IPS DF 6.9 (cell line): ENCODE data around the gene PPP2R2D.

Experiments
- DNase-seq: peaks from one replicate; pipeline ENCODE4 v3.0.0-alpha.2; 2013; ENCODE audit warnings: low read depth, low spot score
- H3K27ac ChIP-seq: one replicate; pipeline ENCODE4 v1.5.1; 2013; ENCODE audit warnings: low read length, control low read depth
- H3K27me3 ChIP-seq: 2 replicates; pipeline ENCODE4 v1.6.1; 2013; ENCODE audit warnings: mild to moderate bottlenecking, low read length; ENCODE audit not compliant: control insufficient read depth, insufficient read depth
- H3K36me3 ChIP-seq: 2 replicates; pipeline ENCODE4 v1.6.1; 2013; ENCODE audit warnings: low read length; ENCODE audit not compliant: control insufficient read depth, insufficient read depth
- H3K4me1 ChIP-seq: 2 replicates; pipeline ENCODE4 v1.6.1; 2013; ENCODE audit warnings: low read length; ENCODE audit not compliant: control insufficient read depth, insufficient read depth
- H3K4me3 ChIP-seq: 2 replicates; pipeline ENCODE4 v1.5.1; 2013; ENCODE audit warnings: mild to moderate bottlenecking, low read length
- H3K9me3 ChIP-seq: 2 replicates; pipeline ENCODE4 v1.6.1; 2013; ENCODE audit warnings: low read length, inconsistent platforms; ENCODE audit not compliant: control insufficient read depth, insufficient read depth
- WGBS: extraction: QIAGEN DNeasy Blood & Tissue Kit; methylation state at CpG from one replicate; pipeline ENCODE4 v1.1.7; 2013; ENCODE audit warnings: mixed read lengths, missing lambda C conversion rate; ENCODE audit not compliant: insufficient read length, insufficient coverage; 5-methylcytosine and 5-hydroxymethylcytosine counted together

Gene PPP2R2D

DNA sequence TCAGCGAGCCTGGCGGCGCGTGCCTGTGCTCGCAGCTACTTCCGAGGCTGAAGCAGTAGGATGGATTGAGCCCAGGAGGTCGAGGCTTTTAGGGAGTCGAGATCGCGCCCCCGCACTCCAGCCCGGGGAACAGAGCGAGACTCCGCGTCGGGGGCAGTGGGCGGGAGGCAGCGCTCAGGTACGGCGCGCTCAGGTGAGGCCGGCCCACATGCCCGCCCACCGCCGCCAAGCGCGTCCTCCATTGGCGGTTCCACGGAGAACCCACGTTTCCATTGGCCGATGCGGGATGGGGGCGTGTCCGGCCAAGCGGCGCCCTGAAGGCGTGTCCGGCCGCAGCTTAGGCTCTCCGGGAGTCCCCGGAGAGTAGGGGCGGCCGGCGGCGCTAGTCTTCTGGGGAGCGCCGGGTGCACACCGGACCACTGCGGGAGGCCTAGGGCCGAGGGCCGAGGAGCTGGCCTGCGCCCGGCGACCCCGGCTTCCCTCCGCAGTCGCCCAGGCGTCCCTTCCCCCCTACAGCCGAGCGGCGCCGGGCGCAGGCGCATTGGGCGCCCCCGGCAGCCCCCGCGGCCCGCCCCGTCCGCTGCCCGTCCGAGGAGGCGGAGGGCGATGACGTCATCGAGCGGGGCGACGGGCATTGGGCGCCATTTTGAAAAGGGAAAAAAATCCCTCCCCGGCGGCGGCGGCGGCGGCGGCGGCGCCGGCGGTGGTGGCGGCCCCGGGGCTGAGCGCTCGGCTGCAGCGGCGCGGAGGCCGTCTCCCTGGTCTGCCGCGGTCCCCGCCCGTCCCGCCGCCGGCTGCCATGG lies at the start of gene PPP2R2D:
TSS of gene PPP2R2D (plus strand) at position 659 of the 803 bp plus-strand sequence. CDS start at position 800, 141 bp downstream.
- Histone ChIP-seq H3K4me3 (peak within 1 kb of the TSS; percentile 88), H3K27me3 (no peaks in the 10 kb centered on the region), H3K9me3 (no peaks in the 10 kb centered on the region), H3K4me1 (no peaks in the 10 kb centered on the region), H3K27ac (no peak within 1 kb of the TSS), H3K36me3 (no peaks in the 10 kb centered on the region)
- peak; percentile 73 for DNase-seq
- WGBS: no CpG with 5 or more reads among the region's 107 CpGs

DNA sequence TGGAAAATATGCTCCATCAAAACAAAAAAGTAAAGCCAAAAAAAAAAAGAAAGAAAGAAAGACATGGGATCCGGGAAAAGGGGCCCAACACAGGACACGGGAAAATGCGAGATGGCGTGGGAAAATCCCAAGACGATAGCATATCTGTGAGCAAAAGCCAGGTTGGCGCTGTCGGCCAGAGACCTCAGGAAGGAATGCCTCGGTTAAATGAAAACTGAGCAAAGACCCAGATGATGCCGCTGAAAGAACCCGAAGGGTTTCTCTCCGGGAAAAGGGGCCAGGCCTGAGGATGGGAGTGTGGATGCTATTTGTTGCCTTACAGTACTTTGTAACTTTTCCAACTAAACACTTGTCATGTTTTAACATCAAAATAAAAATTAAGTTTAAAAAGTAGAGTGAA lies 49.5 kb upstream of the PPP2R2D start:
- Histone ChIP-seq H3K36me3 (no peaks in the 10 kb centered on the region), H3K27ac (no peak overlapping the region), H3K27me3 (no peaks in the 10 kb centered on the region), H3K9me3 (peaks cover under 1% of the 10 kb centered on the region; the same call in 1 of the 2 replicates), H3K4me1 (no peaks in the 10 kb centered on the region), H3K4me3 (no peak overlapping the region)
- DNase-seq: no peak
- WGBS: no CpG with 5 or more reads among the region's 11 CpGs

DNA sequence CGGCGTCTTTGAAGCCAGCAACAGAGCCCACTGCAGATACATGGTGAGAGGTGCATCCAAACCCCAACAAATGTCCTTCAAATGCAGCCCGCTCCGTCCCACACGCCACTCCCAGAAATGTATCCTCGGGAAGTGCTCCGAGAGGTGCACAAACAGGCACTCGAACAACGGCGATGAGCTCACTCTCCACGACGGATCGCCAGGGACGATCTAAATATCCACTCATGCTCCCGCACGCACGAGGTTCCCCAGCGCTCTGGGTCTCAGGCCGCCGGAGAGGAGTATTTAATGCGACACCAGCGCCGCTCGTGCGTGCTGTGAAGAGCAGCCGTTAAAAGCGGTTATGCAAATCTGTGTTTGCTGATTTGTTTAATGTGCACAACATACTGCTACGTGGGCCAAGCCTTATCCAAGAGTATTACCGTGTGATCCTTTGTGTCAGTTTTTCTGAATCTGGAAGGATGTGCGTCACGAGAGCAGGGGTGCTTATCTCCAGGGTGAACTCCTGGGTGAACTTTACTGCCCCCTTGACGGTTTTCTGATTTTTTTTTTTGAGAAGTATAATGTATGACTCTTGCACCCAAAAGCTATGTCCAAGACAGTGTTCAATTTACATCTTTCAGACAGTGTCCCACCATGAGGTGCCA lies 48.5 kb upstream of the PPP2R2D start:
- DNase-seq: no peak
- Histone ChIP-seq H3K4me3 (no peak overlapping the region), H3K9me3 (peaks cover 2% of the 10 kb centered on the region; the same call in 1 of the 2 replicates), H3K4me1 (no peaks in the 10 kb centered on the region), H3K27ac (no peak overlapping the region), H3K36me3 (no peaks in the 10 kb centered on the region), H3K27me3 (no peaks in the 10 kb centered on the region)
- no CpG with 5 or more reads among the region's 32 CpGs for WGBS

DNA sequence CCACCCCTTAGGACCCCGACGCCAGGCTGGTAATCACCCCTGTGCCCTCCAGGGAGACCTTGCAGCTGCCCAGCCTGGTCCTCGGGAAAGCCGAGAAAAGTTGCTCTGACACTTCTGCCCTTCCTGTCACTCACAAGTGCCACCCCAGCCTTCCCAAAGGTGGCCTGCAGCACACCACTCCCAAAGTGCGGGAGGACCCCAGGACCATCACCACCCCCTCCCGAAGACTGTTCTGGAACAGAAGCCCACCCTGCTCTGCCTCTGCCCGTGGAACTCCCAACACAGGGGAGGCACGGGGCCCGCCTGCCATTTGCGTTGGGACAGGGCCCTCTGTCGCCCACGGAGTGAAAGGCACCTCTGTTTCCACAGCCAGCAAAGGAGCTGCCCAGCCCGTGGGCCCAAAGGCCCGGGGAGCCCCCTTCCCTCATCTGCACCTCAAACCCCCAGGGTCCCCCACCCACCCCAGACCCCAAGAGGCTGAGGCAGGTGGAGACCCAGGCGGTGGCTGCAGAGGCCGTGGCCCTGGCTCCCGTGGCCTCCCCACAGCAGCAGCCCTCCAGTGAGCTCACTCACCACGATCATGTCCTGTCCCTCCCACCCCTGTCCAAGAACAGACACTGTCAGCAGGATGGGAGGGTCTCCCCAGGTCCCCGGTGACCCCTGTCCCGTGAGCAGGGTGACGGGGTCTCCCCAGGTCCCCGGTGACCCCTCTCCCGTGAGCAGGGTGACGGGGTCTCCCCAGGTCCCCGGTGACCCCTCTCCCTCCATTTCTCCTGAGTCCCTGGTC lies 47.8 kb upstream of the PPP2R2D start:
- no peaks in the 10 kb centered on the region for H3K36me3 ChIP-seq
- H3K4me3 ChIP-seq: no peak overlapping the region
- no peaks in the 10 kb centered on the region for H3K27me3 ChIP-seq
- H3K27ac ChIP-seq: no peak overlapping the region
- H3K9me3 ChIP-seq: peaks cover 2% of the 10 kb centered on the region; the same call in 1 of the 2 replicates
- no peak for DNase-seq
- H3K4me1 ChIP-seq: no peaks in the 10 kb centered on the region; the same call in 1 of the 2 replicates
- WGBS: no CpG with 5 or more reads among the region's 25 CpGs

DNA sequence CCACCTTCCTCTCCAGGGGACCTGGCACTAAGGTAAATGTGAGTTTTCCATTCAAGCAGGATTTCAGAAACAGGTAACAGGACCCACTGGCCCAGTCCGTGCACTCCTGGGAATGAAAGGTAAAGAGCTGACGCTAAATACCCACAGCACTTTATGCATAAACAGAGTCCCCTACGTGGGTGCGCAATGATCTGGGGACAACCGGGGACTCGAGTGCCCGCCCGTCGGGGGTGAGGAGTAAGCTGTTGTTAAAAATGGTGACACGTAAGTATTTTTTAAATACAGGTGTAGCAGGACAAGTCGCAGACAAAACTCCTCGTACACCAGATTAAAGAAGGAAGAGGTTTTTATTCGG lies 47.2 kb upstream of the PPP2R2D start:
- Histone ChIP-seq H3K27ac (no peak overlapping the region), H3K4me1 (no peaks in the 10 kb centered on the region; the same call in 1 of the 2 replicates), H3K36me3 (no peaks in the 10 kb centered on the region), H3K27me3 (no peaks in the 10 kb centered on the region), H3K9me3 (peaks cover 3% of the 10 kb centered on the region), H3K4me3 (no peak overlapping the region)
- no CpG with 5 or more reads among the region's 13 CpGs for WGBS
- DNase-seq: no peak

DNA sequence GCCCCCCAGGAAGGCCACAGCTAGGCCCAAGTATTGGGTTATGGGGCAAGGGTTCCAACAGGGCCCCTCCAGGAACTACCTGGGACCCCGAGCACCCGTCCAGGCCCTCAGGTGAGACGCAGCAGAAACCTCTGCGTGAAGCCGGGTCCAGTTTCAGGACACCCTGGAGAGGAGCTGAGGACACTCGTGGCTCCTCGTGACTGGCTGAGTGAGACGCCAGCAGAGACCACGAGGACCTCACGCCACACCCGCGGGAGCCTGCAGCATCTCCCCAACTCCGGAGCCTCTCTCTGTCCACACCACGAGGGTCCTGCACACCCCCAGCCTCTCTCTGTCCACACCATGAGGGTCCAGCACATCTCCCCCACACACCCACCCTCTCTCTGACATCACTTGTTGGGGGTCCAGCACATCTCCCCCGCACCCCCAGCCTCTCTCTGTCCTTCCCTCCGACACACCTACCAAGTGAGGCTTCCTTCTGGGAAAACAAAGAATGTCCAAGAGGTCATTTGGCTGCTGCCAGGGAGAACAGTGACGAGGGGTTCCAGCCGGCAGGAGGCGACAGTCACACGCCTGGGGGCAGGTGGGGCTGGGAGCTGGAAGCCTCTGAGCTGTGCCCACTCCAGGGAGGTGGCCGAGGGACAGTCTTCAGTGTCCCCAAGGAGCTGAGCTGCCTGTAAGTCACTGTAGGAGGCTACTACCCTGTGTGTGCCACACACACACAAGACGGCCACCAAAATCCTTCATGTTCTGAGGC lies 46.1 kb upstream of the PPP2R2D start:
- H3K27me3 ChIP-seq: no peaks in the 10 kb centered on the region
- H3K9me3 ChIP-seq: peaks cover 3% of the 10 kb centered on the region
- no peak overlapping the region for H3K4me3 ChIP-seq
- H3K4me1 ChIP-seq: no peaks in the 10 kb centered on the region; the same call in 1 of the 2 replicates
- no peak for DNase-seq
- H3K27ac ChIP-seq: no peak overlapping the region
- no CpG with 5 or more reads among the region's 22 CpGs for WGBS
- no peaks in the 10 kb centered on the region for H3K36me3 ChIP-seq

DNA sequence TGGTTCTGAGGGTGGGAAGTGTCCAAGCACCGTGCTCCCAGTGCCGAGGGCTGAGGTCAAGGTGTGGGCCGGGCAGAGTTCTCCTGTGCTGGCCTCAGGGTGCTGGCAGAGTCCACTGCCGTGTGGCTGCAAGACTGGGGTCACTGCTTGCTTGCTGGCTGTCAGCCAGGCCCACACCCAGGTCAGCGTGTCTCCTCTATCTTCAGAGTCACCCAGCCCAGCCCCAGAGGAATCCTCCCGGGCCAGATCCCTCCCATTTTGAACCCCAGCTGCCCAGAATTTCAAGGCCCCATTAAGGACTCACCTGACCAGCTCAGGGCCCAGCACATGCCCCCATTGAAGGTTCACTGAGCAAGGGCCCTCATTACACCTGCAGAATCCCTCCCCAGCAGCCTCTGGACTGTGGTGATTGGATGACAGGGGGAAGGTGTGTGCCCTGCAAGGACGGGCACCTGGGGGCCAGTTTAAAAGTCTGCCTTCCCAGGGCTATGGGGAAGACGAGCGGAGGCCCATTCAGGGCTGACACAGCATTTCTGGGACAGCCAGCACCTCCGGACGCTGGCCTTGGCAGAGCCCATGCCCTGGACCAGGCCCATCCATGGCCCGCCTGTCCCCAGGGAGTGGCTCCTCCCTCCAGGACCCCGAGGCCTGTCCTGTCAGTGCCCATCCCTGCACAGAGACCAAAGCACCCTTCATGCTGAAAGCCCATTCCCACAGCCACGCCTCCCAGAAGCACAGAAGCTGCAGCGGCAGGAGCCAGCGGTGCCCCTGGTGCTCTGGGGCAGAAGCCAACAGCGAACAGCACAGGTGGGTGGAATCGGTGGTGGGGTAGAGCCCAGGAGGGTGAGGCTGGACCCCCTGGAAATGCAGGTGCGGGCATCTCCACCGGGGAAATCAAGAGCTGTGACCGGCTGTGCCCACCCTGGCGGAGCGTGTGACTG lies 45.1 kb upstream of the PPP2R2D start:
- Histone ChIP-seq H3K36me3 (no peaks in the 10 kb centered on the region), H3K9me3 (peaks cover 3% of the 10 kb centered on the region), H3K4me1 (no peaks in the 10 kb centered on the region; the same call in 1 of the 2 replicates), H3K27ac (no peak overlapping the region), H3K4me3 (no peak overlapping the region), H3K27me3 (no peaks in the 10 kb centered on the region)
- no peak for DNase-seq
- no CpG with 5 or more reads among the region's 23 CpGs for WGBS

DNA sequence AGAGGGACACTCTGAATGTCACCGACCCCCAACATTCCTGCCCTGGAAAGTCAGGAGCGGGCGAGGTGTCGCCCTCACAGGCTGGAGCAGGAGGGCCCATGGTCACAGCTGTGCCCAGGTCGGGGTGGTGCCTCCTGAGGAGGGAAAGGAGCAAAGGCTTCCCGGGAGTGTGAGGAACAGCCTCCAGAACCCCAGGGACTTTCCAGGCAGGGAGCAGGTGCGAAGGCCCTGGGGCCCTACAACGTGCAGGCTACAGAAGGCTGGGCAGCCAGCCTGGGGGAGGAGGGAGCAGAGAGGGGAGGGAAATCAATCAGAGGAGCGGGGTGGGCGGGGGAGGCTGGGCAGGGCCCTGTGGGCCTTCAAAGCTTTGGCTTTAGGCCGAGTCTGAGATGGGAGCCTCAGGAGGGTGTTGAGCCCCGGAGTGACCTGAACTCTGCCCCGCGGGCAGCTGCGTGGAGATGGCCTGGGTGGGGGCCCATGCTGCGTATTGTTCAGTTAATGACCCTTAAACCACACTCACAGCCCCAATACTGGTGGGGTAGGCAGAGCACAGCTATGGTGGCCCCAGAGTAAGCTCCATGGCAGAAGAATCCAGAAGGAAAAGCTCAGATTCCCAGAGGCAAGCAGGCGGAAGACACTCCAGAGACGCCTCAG lies 44.2 kb upstream of the PPP2R2D start:
- no peaks in the 10 kb centered on the region; the same call in 1 of the 2 replicates for H3K4me1 ChIP-seq
- no peak for DNase-seq
- H3K27me3 ChIP-seq: no peaks in the 10 kb centered on the region
- H3K27ac ChIP-seq: no peak overlapping the region
- no peaks in the 10 kb centered on the region for H3K36me3 ChIP-seq
- H3K4me3 ChIP-seq: no peak overlapping the region
- no CpG with 5 or more reads among the region's 18 CpGs for WGBS
- H3K9me3 ChIP-seq: peaks cover 3% of the 10 kb centered on the region
